ENCODE measurements around the gene ZFYVE21. TPM values are rescaled to one million over a fixed set of nuclear protein-coding genes. Genes with fewer than 3 reads are reported as not detected.

ZFYVE21 gene
- total RNA-seq, 1 experiment from 2014 or later: 31.3 TPM

GRCh38 chr14:103738166-103738565, 22.6 kb downstream of the ZFYVE21 start:
- TF ChIP-seq JUND (IDR thresholded peaks at IDR 0.05) (no peak), POLR2AphosphoS5 (IDR thresholded peaks at IDR 0.05; ENCODE audit: low read depth, low read length) (no peak), POLR2A (IDR thresholded peaks at IDR 0.05; ENCODE audit: borderline replicate concordance, extremely low read depth, insufficient read depth, insufficient read length) (no peak), ZFX (IDR thresholded peaks at IDR 0.05) (no peak), EGR1 (IDR thresholded peaks at IDR 0.05; ENCODE audit: low read depth) (no peak), EZH2phosphoT487 (IDR thresholded peaks at IDR 0.05; ENCODE audit: borderline replicate concordance) (no peak), FOSL1 (IDR thresholded peaks at IDR 0.05; ENCODE audit: low read depth) (no peak), TCF7L2 (IDR thresholded peaks at IDR 0.05; ENCODE audit: borderline replicate concordance, extremely low read depth, insufficient read depth, insufficient read length) (no peak), SRF (IDR thresholded peaks at IDR 0.05; ENCODE audit: low read depth) (no peak), MAX (IDR thresholded peaks at IDR 0.05) (no peak), SP1 (IDR thresholded peaks at IDR 0.05; ENCODE audit: low read depth) (no peak), ZBTB33 (IDR thresholded peaks at IDR 0.05; ENCODE audit: extremely low read depth, insufficient replicate concordance, low read length) (no peak), REST (IDR thresholded peaks at IDR 0.05; ENCODE audit: low read depth) (no peak), CTCF (IDR thresholded peaks at IDR 0.05 in 2 of 3, conservative IDR thresholded peaks at IDR 0.05 in 1 of 3; ENCODE audit: borderline replicate concordance in 1 of 3, insufficient read depth in 1 of 3, low read depth in 2 of 3, low read length in 2 of 3) (no peak)
- Histone ChIP-seq H3K36me3 (ENCODE audit: control insufficient read depth in 1 of 2, insufficient read depth in 2 of 2, low read length in 2 of 2) (peaks cover 0 to 3% of the 10 kb centered on the region in 2 experiments; a peak in 3 of 4 replicates), H2AFZ (ENCODE audit: low read depth, low read length, poor library complexity, severe bottlenecking) (no peak overlapping the region), H3K27ac (ENCODE audit: low read depth, low read length) (no peak overlapping the region), H3K4me3 (replicated peaks in 1 of 2; ENCODE audit: low read depth in 1 of 2, low read length in 2 of 2) (no peak overlapping the region), H3K4me2 (ENCODE audit: low read length) (no peak overlapping the region), H3K79me2 (ENCODE audit: insufficient read depth, low read length) (no peaks in the 10 kb centered on the region), H4K20me1 (ENCODE audit: insufficient read depth) (no peaks in the 10 kb centered on the region), H3K4me1 (ENCODE audit: control insufficient read depth in 1 of 2, insufficient read depth in 2 of 2, low read length in 2 of 2) (no peaks in the 10 kb centered on the region), H3K9me3 (ENCODE audit: control insufficient read depth in 1 of 2, insufficient read depth in 1 of 2, low read depth in 1 of 2, low read length in 2 of 2) (no peaks in the 10 kb centered on the region), H3K9ac (ENCODE audit: low read length) (no peak overlapping the region), H3K27me3 (ENCODE audit: insufficient read depth, low read length) (no peaks in the 10 kb centered on the region), H3K9me2 (ENCODE audit: insufficient read depth) (no peaks in the 10 kb centered on the region)
- RAD21 ChIA-PET (ENCODE audit: low non-redundant PET in 1 of 2, low total read pairs in 2 of 2, uncharacterized antibody in 2 of 2, unreplicated experiment in 2 of 2): no interaction called here
- ATAC-seq (no peak), DNase-seq (ENCODE audit: low read depth, low spot score) (no peak)
- no TSS peak for BruUV-seq (replicated peaks)
- intact Hi-C loops (cut with micrococcal nuclease): no loop called here
- CTCF ChIA-PET: no interaction called here
- POLR2A ChIA-PET: no interaction called here
